Ramos (cell line): ENCODE data around the gene LHX6.

Experiments used
- in situ Hi-C: fragments of 300-500 bp; cut with MboI; formaldehyde crosslinking; loops from one replicate; pipeline ENCODE4 v1.14.3; 2022; ENCODE audit warnings: low sequenced_read_pairs; ENCODE audit not compliant: unreplicated experiment

The LHX6 gene

DNA sequence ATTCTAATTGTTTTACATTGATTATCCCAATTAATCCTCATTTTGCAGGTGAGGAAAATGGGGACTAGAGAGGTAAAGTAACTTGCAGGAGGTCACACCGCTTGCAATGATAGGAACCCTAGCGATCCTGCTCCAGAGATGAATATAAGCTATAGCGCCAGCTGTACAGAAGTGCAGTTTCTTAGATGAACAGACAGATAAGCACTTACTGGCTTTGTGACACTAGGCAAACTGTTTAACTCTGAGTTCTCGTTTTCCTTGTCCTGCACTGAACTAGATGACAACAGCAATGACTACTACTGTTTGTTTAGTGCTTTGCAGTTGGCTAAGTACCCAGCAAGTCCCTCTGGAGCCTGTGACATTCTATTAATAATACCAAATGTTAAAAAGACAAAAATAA lies 11.1 kb downstream of the LHX6 start:
- in situ Hi-C loops = no loop called here

DNA sequence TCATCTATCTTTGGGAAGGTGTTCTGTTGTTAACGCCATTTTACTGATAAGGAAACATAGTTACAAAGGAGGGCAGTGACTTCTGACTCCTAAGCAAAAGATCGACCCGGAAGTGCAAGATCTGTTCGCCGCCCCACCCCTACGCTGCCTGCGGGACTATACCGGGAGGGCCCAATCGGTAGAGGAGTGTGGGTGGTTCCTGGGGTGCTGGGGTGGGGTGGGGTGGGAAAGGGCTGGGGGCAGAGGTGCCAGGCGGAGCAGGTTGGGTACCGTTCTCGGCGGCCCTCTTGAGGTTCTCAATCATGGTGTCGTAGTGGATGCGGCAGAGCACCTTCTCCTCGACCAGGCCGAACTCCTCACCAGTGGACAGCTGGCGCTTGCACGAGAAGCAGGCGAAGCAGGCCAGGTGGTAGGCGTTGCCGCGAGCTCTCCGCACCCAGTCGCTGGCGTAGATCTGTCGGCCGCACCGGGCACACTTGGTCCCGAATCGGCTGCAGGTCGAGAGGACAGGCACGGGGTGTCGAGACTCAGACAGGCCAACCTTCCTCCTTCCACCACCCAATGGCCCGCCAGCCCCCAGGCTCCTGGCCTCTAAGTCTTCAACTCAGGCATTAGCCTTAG lies 11.8 kb downstream of the LHX6 start:
- in situ Hi-C loops = no loop called here

DNA sequence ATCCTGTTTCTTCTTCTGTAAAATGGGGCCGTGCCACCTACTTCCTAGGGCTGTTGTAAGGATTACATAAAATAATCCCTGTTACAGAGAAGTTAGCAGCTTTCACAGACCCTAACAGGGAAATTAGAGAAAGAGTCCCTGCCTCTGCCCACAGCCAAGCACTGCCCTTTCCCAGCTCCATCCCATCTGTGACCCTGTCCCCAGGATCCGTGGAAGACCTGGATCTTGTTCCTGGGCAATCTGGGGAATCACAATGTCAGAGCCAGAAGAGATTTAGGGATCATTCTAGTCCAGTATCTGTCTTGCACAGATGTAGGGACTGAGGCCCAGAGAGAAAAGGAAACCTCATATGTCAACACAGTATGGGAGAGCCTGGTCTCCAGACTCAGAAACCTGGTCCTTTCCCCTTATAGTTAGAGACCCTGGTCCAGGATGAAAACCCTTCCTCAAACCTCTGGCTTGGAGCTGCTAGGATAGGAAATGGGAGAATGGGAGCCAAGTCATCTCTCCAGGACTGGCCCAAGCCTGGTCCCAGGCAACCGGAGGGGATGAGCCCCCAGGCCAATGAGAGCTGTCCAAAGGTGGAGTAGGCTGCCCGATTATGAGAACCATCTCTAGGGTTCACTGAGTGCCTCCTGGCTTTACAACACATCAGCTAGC lies 12.5 kb downstream of the LHX6 start:
- in situ Hi-C loops = no loop called here

DNA sequence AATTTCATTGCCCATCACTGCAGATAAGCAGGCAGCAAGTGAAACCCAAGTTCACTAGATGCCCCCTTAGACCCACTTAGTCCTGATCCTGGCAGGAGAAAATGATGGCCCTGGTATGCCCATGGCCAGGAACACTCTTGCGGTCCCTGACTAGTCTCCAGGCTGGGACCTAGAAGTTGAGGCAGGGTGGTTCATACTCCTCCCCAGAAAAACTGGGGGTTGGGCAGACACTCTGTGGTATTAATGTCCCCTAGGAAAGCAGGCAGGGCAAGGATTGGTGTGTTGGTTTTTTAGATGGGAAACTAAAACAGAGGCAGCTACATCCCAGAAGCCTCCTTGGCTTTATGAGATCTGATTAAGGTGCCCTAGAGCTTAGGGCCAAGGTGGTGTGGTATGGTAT lies 13.1 kb downstream of the LHX6 start:
- in situ Hi-C loops = no loop called here

DNA sequence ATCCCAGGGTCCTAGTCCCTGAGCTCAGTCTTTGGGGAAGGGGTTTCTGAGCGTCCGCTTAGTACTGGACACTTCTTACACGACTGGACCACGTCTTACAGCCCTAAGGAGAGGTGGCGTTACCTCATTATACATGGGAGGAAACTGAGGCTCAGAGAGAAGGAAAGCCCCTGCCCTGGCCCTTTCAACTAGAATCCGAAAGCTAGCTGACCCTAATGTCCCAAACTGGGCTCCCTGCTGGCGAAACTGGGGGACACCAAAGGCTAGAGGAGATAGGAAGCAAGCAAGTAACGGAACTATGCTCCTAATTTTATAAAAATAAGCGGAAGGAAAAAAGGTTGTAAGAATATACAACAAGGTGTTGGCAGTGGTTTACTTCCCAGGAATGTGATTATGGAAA lies 14.2 kb downstream of the LHX6 start:
- in situ Hi-C loops = no loop called here

DNA sequence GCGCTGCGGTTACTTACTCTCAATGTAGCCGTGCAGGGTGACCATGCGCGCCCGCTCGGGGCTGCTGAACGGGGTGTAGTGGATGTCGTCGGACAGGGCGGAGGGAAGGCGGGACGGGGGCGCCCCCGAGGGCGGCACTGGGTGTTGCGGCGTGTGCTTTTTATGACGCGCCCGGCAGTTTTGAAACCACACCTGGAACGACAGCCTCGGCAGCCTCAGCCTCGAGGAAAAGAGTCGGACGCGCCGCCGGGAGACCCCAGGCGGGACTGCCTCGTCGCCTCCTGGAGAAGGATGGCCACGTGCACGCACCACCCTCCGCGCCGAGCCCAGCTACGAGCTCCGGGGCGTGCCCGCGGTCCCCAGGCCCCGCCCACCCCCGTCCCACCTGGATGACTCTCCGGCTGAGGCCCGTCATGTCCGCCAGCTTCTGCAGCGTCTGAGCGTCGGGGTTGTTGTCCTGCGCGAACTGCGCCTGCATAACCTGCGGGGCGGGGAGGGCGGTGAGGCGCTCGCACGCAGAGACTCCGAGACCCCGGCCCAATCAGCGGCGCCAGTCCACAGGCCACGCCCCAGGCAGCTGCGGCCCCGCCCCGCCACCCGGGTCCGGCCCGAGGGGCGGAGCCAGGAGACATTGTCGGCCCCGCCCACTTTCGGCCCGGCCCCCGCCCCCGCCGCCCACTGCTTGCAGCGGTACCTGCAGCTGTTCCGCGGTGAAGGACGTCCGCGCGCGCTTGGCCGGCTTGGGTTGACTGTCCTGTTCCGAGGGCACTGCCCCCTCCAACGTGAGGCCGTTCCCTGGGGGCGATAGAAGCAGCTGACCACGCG lies 15.0 kb downstream of the LHX6 start:
- in situ Hi-C loops = no loop called here

DNA sequence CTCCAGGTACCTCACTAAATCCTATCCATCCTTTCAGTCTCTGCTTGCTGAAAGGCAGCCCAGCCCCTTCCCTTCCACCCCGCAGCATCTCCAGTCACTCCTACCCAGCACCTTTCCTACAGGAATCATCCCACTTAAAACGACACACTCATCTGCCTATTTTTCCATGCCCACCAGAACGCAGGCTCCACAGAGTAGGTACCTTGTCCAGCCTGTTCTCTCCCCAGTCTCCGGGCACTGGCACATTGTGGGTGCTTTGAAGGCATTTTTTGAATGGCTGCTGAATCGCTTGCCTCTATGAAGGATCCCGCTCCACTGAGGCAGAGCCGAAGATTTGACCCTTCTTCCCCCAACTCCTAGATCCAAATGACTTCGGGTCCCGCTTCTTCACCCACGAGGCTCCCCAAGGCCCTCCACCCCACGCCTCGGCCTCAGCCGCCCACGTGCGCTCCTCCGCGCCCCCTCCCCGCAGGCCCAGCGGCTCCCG lies 15.6 kb downstream of the LHX6 start:
- in situ Hi-C loops = no loop called here

DNA sequence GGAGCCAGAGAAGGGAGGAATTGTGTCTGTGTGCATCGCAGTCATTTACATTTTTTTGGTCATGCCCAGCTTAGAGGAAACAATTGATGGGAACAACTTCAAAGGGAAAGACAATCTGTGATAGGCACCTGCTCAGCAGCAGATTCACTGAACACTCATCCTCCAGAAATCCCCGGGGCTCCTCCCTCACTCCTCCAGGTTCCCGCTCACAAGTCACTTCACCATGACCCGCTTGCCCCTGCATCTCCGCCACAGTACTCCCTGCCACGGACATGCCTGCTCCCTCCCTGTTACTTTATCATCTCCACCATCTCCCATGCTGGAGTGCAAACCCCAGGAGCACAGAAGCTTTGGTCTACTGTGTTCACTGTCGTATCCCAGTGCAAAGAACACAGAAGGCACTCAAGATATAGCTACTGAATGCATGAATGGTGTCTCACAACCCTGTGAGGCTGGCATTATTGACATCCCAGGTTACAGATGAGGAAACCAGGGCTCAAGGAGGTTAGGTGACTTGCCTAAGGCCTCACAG lies 16.2 kb downstream of the LHX6 start:
- in situ Hi-C loops = no loop called here

DNA sequence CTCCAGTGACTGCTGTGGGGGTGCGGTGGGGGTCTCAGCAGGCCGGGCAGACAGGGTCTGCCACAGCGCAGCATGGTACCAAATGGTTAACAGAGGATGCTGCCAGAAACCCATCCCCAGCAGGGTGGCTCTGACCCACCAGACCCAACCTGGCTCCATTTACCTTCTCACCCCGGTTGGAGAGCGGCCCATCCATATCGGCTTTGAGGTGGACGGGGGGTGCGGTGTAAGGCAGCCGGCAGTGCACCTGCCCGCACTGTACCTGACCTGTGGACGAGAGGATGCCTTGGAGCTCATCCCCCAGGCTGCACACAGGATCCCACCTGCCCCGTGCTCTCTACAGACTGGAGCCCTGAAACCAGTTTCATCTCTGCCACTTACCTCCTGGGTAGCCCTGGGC lies 19.3 kb downstream of the LHX6 start:
- in situ Hi-C loops = no loop called here

DNA sequence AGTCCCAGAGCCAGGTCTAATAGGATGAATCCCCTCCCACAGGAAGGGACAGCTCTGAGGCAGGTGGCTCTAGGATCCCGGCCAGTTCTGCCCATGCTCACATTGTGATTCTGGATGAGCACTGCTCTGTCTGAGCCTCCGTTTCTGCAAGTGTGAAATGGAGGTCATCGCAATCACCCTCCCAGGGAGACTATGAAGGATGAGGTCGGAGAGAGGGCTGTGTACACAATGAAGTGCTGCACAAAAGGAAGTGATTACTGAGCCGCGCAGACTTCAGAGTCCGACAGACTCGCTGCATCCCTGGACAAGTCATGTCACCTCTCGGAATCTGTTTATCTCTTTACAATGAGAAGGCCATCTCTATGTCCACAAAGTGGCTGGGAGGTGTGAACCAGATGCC lies 21.7 kb downstream of the LHX6 start:
- in situ Hi-C loops = no loop called here

DNA sequence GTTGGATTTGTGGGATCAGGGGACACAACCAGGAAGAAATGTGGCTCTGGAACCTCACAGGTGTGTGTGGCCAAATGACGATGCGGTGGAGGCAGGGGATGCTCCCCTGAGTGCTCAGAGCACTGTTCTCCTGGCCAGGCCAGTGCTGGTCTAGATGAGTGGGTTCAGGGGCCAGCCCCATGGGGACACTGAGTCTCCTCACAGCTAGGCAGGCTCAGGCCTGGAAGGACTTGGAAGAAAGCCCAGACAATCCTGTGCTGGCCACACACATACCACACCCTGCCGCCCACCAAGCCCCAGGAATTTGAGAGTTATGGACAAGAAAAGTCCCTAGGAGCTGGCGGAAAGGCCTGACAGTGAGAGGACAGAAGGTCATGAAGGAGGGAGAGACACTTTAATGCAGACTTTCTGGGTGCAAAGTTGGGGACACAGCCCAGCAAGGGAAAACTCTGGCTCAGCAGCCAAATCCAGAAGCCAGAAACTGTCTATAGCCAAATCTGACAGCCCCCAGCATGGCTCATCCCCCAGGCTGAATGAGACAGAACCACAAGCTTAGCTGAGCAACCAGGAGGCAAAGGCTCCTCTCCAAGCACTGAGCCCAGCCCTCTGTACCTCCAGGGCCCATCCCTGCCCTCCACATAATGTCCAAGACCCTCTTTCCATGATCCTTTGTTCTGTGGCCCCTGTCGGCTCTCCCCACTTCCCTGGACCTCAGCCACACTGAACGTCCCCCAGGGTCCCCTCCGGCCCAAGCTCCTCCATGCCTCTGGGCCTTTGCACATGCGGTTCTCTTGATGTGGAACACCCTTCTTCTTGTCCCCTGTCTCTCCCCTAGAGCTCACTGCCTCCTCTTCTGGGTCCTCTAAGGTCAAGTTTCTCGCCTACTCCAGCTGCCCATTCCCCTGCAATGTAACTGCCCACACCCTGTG lies 22.4 kb downstream of the LHX6 start:
- in situ Hi-C loops = no loop called here

DNA sequence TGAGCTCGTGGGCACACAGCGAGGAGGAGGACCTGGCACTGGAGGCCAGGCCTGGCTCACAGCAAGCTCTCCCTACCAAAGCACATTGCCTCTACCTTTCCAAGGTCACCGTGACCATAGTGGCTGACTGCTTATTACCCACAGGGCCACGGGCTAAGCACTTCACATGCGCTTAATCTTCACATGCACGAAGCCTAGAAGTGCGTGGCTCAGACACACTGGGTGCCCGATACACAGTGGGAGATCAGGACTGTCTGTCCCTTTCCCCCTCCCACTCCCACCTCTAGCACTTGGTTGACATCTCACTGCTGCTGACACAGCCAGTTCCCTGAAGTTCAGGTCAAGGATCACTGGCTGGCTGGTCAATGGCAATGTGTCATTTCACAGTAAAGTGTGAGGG lies 23.6 kb downstream of the LHX6 start:
- in situ Hi-C loops = no loop called here

DNA sequence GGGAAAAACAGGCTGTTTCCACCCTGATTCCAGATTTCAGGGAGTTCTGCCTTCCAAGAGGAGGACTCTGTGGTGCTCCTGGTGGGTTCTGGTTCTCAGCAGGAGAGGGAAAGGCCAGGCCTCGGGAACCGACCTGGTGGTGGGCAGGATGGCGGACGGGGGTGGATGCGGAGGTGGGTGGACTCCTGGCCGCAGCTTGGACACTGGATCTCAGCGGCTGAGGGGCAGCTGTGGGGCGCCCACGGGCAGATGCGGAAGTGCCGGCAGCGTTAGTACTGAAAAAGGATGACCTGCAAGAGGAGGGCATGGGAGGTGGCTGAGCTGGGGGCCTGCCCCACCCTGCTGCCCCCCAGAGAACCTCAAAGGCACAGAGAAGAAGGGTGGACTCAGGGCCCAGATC lies 24.3 kb downstream of the LHX6 start:
- in situ Hi-C loops = no loop called here

DNA sequence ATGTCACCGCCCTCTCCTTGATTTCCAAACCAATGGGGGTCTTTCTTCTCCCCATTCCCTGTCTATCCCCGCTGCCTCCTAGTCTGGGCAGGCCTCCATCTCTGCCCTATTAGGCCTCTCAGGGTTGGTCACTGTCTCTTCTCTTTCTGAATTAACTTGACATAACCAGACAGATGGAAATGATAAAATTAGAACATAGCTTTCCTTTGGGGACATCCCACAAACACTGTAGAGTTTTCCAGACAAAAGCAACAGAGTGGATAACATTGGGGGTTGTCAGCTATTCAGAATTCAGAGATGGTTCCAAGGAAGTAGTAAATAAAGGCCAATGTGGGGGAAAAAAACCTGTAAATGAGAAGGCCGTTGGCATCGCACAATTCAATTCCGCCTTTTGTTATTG lies 24.7 kb downstream of the LHX6 start:
- in situ Hi-C loops = no loop called here

DNA sequence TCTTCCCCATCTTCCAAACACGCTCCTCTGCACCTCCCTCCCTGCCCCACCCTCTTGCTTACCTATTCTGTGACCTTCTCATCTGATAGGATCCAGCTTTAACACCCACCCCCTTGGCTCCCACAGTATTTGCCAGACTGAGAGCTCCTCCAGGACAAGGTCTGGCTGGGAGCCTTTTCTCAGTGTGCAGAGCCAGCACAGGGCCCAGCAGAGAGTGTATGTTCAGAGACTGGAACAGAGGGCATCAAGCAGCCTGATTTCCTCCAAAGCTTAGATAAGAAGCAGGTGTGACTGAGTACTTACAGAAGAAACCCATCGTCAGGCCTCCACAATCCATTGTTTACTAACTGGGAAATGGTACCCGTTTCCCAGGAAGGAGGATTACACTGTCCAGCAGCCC lies 26.6 kb downstream of the LHX6 start:
- in situ Hi-C loops = no loop called here

DNA sequence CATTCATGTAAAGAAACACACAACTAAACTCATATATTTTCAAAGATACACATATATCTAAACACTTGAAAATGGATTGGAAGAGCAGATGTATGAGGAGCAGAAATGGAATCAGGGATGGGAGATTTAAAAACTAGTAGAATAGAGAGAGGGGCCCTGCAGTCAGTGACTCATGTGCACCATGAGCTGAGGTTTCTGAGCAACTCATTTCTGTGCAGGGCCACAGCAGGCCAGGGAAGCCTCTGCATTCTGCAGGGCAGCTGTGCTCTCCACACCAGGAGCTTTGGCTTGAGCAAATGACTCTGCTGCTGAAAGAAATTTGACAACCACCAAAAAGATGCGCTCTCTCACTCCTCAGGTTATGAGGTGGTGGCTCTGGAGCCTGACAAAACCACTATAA lies 27.1 kb downstream of the LHX6 start:
- in situ Hi-C loops = no loop called here

DNA sequence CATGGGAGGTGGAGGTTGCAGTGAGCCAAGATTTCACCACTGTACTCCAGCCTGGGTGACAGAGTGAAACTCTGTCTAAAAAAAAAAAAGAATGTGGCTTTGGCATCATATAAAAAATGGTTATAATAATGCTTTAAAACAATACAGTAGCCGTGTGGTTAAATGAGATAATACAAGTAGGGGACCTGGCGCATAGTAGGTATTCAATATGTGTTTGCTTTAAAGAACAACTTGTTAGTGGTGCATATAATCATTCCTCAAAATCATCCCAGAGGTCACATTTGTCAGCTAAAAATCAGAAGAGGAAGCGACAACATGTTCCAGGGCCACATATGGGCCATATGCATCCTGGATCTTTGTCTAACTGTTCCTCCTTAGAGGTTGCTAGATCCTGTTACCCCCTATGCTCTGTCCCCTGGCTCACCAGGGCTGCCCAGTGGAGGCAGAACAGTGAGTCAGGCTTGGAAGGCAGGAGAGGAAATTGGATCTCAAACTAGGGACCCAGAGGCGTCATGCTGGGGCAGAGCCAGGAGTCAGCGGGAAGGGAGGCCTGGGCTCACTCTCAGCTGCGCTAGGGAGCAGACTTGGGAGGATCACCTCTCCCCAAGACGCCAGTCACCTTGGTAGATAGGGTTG lies 27.7 kb downstream of the LHX6 start:
- in situ Hi-C loops = no loop called here

DNA sequence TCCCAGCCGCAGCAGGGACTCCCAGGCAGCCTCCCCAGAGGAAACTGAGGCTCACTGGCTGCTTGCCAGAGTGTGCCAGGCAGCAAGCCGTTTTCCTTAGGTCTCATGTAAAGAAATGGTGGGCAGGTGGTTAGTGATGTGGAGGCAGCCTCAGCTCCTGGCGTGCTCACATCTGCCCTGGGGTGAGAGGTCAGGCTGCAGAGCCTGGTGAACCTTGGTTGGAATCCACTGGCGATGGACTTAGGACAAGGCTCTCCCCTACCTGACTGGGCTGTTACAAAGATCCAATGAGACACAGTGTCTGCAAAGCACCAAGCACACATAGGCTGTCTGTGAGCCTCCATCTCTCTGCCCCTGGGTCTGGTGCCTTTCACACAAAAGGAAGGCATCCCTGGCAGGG lies 30.9 kb downstream of the LHX6 start:
- in situ Hi-C loops = no loop called here

DNA sequence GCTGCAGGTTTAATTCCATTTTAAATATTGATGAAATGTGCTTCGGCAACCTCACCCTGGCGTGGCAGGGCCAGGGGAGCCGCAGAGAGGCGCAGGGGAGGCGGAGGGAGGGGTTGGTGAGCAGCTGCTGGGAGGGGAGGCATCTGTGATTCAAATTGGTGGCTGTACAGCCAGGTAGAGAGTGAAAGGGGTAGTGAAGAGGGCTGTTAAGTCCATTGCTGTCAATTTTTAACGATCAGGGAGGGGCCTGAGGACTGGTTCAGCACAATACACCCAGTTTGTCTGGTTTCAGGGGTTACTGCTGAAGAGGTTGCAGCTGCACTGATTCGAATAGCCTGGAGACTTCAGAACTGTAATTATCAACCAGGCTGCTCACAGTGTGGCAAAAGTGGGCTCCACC lies 31.3 kb downstream of the LHX6 start:
- in situ Hi-C loops = no loop called here

DNA sequence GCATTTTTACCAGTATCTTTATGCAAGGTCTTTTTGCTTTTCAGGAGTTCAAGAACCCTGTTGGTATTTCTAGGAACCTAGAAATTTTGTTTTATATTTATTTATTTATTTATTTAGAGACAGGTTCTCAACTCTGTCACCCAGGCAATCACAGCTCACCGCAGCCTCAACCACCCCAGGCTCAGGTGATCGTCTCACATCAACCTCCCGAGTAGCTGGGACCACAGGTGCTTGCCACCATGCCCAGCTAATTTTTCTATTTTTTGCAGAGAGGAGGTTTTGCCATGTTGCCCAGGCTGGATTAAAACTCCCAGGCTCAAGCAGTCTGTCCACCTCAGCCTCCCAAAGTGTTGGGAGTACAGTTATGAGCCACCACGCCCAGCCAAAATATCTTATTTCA lies 32.9 kb downstream of the LHX6 start:
- in situ Hi-C loops = no loop called here
